Cardiac fibroblast (primary cell): ENCODE measurements around the gene SRCAP.

Source experiments
- DNase-seq, 2 donors: peaks; one replicate each; pipeline versions ENCODE4 v3.0.0 to v3.0.0-alpha.2; 2010; ENCODE audit warnings: low read depth in 2 of 2
- H3K4me3 ChIP-seq, 2 donors: replicated peaks in 1 of 2; 1 replicate in 1 of 2; 2 replicates in 1 of 2; pipeline ENCODE4 v1.5.1; 2011; ENCODE audit warnings: low read depth in 2 of 2, low read length in 2 of 2, mild to moderate bottlenecking in 2 of 2, moderate library complexity in 1 of 2
- CTCF ChIP-seq: IDR thresholded peaks from one replicate; pipeline ENCODE4 v1.5.1; 2011; ENCODE audit warnings: low read depth, mild to moderate bottlenecking, low read length, inconsistent platforms

The SRCAP gene

DNA sequence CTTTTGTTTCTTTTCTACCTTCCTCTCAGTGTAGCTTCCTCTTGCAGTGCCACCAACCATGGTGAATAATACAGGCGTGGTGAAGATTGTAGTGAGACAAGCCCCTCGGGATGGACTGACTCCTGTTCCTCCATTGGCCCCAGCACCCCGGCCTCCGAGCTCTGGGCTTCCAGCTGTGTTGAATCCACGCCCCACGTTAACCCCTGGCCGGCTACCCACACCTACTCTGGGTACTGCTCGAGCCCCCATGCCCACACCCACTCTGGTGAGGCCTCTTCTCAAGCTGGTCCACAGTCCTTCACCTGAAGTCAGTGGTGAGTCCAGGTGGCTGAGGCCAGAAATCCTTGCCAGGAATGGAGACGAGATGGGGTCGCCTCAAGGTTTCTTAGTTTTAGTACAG lies 23.9 kb downstream of the SRCAP start:
- DNase-seq: no peak
- no peak overlapping the region for H3K4me3 ChIP-seq
- no peak for TF ChIP-seq CTCF

GRCh38 chr16:30723725-30724355 lies 24.9 kb downstream of the SRCAP start:
- H3K4me3 ChIP-seq: no peak overlapping the region
- TF ChIP-seq CTCF: no peak
- no peak for DNase-seq

DNA sequence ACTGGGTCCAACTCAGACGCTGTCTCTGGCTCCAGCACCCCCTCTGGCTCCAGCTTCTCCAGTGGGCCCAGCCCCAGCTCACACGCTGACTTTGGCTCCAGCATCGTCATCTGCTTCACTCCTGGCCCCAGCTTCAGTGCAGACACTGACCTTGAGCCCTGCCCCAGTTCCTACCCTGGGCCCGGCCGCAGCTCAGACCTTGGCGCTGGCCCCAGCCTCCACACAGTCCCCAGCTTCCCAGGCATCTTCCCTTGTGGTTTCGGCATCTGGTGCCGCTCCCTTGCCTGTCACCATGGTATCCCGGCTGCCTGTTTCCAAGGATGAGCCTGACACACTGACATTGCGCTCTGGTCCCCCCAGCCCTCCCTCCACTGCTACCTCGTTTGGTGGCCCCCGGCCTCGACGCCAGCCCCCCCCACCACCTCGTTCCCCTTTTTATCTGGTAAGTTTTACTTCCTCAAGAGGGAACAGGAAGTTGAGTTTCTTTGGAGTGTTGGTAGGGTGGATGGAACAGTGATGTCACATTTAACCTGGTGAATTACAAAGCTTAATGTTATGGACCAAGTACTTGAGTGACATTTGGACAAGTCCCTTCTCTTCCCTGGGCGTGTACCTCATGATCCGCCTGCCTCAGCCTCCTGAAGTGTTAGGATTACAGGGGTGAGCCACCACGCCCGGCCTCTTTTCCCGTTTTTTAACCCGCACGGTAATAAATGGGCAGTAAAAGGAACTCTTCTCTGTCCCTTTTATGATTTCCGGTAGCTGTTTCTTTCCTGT lies 25.9 kb downstream of the SRCAP start:
- no peak for DNase-seq
- no peak for TF ChIP-seq CTCF
- H3K4me3 ChIP-seq: no peak overlapping the region

DNA sequence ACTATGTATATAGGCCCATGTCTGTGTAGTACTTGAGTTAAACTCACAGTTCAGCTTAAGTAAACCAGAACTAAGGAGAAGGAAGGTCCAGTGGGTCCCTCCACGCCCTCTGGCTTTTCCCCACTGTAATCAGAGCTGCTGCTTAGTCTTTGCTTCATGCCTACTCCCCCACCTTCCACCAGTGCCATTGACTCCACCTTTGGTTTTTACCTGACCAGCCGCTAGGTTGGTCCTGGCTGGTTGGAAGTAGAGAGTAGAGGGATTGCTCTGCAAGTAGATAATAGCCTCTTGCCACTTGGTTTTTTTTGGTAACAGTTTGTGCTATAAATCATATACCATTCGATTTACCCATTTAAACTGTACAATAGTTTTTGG lies 26.4 kb downstream of the SRCAP start:
- TF ChIP-seq CTCF: no peak
- no peak overlapping the region for H3K4me3 ChIP-seq
- DNase-seq: no peak

- no peak for DNase-seq
- TF ChIP-seq CTCF: no peak
- no peak overlapping the region for H3K4me3 ChIP-seq
These were observed 29.4 kb downstream of the SRCAP start for GRCh38 chr16:30728321-30728720.

- TF ChIP-seq CTCF: no peak
- no peak for DNase-seq
- H3K4me3 ChIP-seq: no peak overlapping the region
These were observed 30.1 kb downstream of the SRCAP start for GRCh38 chr16:30728899-30729672.
